ENCODE data around the gene MST1R.

- no peak for TF ChIP-seq EZH2phosphoT487 (IDR thresholded peaks at IDR 0.05; ENCODE audit: insufficient read depth, low read depth)
- TF ChIP-seq EZH2 (IDR thresholded peaks at IDR 0.05; ENCODE audit: insufficient read depth, poor library complexity, severe bottlenecking) = no peak
Observed at GRCh38 chr3:49916686-49917085, 13.0 kb upstream of the MST1R start.
